K562 treated with DMSO at 1 percent for 24 hours (cell line): Measurements from ENCODE around the gene ELOVL7. TPM values are rescaled to one million over a fixed set of nuclear protein-coding genes. Genes with fewer than 3 reads are reported as not detected.

Experiments
- total RNA-seq: library from RNA; unstranded; fragments of 300-600 nt; gene quantifications from 2 replicates; pipeline ENCODE4 v1.2.3, GENCODE V29; 2022; ENCODE audit warnings: low read depth; ENCODE audit not compliant: insufficient read depth

The ELOVL7 gene
- 3.0 and 4.1 TPM in 2 replicates for total RNA-seq

DNA sequence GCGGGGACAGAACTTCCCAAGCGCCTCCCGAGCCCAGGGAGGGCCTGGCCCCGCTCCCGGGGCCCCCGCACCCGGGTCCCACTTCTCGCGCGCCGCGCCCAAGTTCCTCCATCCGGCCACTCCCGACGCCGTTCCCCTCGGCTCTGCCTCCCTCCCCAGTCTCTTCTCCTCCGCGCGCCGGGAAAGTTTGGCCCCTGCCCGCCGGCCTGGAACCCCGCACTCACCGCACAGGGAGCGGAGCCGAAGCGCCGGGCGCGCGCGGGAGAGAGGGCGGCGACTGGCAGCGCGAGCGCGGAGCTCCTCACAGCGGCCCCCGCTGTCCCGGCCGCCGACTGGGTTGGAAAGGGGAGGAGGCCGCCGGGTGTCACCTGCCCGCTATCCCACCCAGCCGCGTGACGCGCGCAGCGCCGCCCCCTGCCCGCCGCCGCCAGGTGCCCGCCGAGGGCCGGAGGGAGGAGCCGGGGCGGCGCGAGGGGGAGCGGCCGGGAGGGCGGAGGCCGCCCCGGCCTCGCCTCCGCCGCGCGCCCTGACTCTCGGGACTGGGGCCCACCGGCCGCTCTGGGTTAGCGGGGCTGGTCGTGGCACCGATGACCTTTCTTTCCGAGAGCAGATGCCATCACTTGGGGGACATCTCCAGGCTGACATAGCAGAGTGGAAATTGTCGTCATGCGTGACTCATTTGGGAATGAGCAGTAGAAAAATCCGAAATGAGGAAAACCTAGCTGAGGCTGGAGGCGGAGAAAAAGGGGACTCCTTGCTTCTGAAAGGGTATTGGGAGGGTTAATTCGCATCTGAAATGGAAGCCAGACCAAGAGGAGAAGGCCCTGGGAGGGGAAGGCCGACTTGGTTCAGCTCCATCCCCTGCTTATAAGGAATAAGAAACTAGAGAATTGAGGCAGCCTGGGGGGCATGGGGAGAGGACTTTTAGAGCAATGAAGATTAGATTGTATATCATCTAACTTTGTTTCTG lies at the start of gene ELOVL7:
Gene ELOVL7 (minus strand): TSS at position 334 of the 970 bp plus-strand sequence. CDS start 56,872 bp downstream, outside the sequence.

Other genes starting within 250 kb of the ELOVL7 start
- gene DEPDC1B, start 144.1 kb downstream of the ELOVL7 start, total RNA-seq, result 19.7 and 24.0 TPM in 2 replicates
- gene ERCC8, start 100.8 kb upstream of the ELOVL7 start, total RNA-seq, result 3.3 and 5.0 TPM in 2 replicates
- gene NDUFAF2, start 100.9 kb upstream of the ELOVL7 start, total RNA-seq, result 41.9 and 44.7 TPM in 2 replicates